ENCODE data around the gene DNTTIP2. TPM values are rescaled to one million over a fixed set of nuclear protein-coding genes. Genes with fewer than 3 reads are reported as not detected.

DNTTIP2 gene
- total RNA-seq, 1 donor from 2014 or later = 48.2 TPM

- Histone ChIP-seq H3K36me3 (ENCODE audit: control insufficient read depth, insufficient read depth, low read length) (no peaks in the 10 kb centered on the region), H3K27me3 (ENCODE audit: control insufficient read depth, insufficient read depth, low read length) (no peaks in the 10 kb centered on the region), H3K4me3 (ENCODE audit: low read depth, low read length) (no peak overlapping the region)
- TF ChIP-seq CTCF (IDR thresholded peaks at IDR 0.05; ENCODE audit: insufficient read depth, low read length, poor library complexity, severe bottlenecking) = no peak
- no peak for DNase-seq (ENCODE audit: low read depth)
Measured at GRCh38 chr1:93816970-93817678, 61.9 kb downstream of the DNTTIP2 start.

Other genes starting within 250 kb of the DNTTIP2 start
- 93.3 and 109 TPM in 2 replicates for gene BCAR3, start 197.4 kb downstream of the DNTTIP2 start, total RNA-seq
- gene GCLM, start 30.2 kb upstream of the DNTTIP2 start, total RNA-seq = 9.6 and 11.2 TPM in 2 replicates
- not detected in 2 replicates for gene ABCA4, start 241.9 kb upstream of the DNTTIP2 start, total RNA-seq